ENCODE data around the gene ATXN2.
"Not testable (repeated sequence)": the region's sequence is repeated elsewhere in the genome, so short reads cannot be mapped to it uniquely, and the experiment has no call there.

Gene ATXN2

DNA sequence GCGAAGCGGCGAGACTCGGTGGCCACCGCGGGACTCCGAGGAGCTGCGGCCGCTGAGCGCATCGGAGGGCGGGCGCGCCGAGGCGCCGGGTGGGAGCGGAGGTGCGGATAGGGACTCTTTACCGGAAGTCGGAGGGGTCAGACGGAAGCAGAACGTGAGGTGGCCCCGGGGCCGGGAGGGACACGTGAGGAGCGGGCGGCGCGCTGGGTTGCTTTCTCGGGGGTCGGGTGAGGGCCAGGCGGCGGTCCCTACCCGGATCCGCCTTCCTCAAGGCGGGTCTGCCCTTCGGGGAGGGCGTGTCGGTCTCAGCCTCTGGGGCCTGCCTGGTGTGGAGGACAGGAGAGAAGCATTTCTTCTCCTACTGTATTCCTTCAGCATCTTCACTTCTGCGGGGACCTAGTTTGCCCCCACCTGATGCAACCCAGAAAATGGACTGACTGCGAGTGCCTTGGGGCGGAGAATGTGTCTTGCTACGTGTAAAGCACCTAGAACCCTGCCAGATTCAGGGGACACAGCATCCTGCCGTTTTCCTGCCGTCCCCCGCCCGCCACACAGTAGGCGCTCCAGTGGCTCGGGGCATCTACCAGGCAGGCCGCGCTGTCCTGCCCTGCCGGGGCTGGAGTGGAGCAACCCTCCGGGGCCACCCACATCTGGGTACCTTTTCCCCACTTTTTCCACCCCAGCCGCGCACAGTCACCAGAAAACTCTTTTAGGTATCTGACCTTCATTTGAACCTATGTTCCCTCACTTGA is 514 bp upstream of the ATXN2 start:
- DNase-seq, result peak; percentile 60 to 67

DNA sequence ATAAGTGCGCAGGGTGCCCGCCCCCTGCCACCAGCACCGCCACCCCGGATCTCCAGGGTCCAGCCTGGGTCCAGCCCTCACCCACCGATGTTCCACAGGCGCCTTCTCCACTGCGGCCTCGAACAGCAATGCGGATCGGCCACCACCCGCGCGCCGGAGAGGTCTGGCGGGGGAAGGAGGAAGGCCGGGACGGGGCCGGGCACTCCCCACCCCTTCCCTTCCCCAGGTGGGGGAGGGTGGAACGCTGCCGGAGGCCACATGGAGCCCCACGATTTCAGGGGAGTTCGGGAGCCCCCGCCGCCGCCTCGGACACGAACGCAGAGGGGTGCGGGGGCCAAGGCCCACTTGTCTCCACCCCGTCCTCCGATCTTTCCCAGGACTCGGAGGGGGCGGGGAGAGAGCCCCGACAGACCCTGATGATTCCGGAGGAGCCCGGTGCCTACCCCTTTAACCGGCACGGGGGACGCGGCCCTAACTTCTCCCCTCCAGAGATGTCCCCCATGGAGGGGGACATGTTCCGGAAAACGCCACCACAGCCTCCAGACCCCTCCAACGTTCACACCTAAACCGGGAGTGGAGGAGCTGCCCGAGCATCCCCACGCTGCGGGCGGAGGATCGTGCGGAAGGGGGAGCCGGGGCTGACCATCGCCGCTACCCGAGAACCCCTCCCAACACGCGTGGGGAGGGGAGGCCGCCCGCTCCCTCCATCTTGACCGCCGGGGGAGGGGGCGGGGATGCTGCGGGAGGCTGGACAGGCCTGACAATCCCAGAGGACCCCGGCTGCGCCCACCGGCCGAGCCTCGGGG is 1.1 kb downstream of the ATXN2 start:
- DNase-seq, result peak; percentile 45 to 58

DNA sequence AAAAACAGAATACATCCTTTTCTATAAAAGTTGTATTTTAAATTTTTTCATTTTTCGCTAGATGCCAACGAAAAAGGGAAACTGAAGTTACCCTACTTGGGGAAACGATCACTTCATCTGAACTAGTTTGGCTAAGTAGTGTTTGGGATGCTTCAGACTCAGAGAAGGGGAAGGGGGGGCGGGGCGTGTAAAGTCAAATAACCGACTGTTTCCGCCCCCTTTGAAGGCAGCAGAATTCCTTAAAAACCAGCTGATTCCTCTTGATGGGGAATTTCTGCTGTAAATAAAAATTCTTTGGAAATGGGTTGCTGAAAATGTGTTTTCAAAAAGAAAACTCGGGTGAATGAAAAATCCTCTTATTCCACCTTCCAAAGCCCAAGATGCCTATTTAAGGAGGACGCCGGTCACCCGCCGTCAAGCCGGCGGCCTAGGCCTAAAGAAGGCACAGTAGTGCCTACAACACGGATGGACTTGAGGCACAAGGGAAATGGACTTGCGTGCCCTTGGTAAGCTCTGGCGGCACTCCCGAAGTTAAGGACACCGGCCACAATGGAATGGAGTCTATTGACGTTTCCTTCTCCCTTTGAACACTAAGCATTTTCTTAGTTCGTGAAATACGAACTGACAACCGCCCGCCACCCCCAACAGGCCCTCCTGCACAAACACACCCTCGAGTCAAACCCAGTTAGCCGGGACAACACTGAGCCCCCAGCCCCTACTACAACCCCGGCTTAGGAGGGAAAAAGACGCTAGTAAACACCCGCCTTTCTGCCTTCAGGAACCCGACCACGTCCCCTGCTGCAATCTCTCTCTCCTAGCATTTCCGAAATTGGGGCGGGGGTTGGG is 1.9 kb downstream of the ATXN2 start:
- peak; percentile 29 to 38 for DNase-seq

DNA sequence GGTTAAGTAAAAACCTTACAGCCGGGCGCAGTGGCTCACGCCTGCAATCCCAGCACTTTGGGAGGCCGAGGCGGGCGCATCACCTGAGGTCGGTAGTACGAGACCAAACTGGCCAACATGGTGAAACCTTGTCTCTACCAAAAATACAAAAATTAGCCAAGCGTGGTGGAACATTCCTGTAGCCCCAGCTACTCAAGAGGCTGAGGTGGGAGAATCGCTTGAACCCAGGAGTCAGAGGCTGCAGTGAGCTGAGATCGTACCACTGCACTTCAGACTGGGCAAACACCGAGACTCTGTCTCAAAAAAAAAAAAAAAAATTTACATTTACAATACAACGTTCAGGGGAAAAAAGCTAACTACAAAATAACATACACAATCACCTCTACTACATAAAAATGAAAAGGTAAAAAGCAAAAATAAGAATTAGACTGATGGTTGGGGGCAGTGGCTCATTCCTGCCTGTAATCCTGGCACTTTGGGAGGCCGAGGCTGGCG is 3.7 kb downstream of the ATXN2 start:
- not testable (repeated sequence) for DNase-seq

DNA sequence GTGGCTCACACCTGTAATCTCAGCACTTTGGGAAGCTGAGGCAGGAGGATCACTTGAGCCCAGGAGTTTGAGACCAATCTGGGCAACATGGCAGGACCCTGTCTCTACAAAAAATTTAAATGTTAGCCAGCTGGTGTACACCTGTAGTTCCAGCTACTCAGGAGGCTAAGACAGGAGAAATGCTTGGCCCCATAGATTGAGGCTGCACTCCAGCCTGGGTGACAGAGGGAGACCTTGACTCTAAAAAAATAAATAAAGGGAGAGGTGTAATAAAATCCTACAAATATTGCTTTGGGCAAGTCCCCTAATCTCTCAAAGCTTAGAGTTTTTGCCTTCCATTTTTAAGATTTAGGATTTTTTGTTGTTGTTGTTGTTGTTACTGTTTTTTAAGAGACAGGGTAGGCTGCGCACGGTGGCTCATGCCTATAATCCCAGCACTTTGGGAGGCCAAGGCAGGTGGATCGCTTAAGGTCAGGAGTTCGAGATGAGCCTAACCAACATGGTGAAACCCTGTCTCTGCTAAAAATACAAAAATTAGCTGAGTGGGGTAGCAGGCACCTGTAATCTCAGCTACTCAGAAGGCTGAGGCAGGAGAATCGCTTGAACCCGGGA is 7.6 kb downstream of the ATXN2 start:
- not testable (repeated sequence) for DNase-seq

DNA sequence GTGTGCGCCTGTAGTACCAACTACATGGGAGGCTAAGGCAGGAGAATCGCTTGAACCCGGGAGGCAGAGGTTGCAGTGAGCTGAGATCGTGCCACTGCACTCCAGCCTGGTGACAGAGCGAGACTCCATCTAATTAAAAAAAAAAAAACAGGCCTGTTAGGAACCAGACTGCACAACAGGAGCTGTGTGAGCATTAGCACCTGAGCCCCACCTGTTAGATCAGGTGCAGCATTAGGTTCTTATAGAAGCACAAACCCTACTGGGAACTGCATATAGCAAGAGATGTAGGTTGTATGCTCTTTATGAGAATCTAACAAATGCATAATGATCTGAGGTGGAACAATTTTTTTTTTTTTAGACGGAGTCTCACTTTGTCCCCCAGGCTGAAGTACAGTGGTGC is 8.6 kb downstream of the ATXN2 start:
- no peak for DNase-seq

DNA sequence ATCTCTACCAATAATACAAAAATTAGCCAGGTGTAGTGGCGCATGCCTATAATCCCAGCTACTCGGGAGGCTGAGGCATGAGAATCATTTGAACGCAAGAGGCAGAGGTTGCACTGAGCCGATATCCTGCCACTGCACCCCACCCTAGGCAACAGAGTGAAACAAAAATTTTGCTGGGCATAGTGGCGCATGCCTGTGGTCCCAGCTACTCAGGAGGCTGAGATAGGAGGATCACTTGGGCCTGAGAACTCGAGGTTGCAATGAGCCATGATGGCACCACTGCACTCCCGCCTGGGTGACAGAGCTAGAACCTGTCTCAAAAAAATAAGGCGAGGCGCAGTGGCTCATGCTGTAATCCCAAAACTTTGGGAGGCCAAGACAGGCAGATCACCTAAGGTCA is 9.5 kb downstream of the ATXN2 start:
- DNase-seq, result no peak

DNA sequence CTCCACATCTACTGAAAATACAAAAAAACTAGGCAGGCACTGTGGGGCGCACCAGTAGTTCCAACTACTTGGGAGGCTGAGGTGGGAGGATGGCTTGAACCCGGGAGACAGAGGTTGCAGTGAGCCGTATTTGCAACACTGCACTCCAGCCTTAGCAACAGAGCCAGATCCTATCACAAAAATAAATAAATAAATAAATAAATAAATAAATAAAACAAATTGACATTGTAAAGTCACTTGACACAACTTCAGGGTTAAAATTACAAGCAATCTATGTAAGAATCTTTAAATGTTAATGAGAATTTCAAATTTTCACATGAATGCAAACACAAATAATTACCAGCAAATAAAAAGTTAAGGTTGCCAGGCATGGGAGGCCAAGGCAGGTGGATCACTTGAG is 11.1 kb downstream of the ATXN2 start:
- DNase-seq, result no peak

DNA sequence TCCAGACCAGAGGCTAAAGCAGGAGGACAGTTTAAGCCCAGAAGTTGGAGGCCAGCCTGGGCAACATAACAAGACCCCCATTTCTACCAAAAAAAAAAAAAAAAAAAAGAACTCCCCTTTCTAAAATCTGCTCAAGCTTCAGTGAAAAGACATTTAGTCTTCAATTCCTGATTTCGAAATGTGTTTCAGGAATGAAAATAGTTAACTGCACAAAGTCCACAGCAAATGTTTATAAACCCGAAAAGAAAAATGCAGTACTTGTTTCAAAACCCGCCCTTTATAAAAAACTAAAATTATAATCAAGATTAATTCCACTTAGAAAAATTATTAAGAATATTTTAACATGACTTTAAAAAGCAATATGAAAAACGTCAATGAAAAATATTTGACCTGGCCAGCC is 12.1 kb downstream of the ATXN2 start:
- no peak for DNase-seq

DNA sequence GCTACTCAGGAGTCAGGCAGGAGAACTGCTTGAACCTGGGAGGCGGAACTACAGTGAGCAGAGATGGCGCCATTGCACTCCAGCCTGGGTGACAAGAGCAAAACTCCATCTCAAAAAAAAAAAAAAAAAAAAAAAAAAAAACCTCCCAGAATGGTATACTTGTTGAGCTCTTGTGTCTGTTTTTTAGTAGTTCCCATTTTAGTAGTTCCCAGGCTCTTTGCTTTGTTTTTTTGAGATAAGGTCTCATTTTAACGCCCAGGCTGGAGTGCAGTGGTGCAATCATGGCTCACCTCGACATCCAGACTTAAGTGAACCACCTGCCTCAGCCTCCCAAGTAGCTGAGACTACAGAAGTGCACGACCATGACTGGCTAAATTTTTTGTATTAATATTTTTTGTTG is 13.4 kb downstream of the ATXN2 start:
- no peak for DNase-seq

DNA sequence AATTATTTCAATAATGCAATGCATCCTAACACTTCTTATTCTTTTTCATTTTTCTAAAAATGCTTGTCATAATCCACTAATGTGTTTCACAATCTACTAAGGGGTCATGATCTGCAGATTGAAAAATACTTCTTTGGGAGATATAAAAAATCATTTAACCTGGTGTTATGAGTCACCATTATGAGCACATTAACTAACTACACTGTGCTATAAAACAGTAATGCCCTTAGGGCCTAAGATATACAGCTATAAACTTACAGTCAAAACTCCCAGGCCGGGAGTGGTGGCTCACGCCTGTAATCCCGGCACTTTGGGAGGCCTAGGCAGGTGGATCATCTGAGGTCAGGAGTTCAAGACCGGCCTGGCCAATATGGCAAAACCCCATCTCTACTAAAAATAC is 14.2 kb downstream of the ATXN2 start:
- DNase-seq, result no peak

DNA sequence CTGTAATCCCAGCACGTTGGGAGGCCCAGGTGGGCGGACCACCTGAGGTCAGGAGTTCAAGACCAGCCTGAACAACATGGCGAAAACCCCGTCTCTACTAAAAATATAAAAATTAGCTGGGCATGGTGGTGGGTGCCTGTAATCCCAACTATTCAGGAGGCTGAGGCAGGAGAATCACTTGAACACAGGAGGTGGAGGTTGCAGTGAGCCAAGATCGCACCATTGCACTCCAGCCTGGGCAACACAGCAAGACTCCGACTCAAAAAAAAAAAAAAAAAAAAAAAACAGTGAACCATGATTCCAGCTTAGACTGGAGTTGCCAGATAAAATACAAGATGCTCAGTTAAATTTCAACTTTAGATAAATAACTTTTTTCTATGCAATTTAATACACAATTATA is 15.6 kb downstream of the ATXN2 start:
- DNase-seq, result not testable (repeated sequence)

DNA sequence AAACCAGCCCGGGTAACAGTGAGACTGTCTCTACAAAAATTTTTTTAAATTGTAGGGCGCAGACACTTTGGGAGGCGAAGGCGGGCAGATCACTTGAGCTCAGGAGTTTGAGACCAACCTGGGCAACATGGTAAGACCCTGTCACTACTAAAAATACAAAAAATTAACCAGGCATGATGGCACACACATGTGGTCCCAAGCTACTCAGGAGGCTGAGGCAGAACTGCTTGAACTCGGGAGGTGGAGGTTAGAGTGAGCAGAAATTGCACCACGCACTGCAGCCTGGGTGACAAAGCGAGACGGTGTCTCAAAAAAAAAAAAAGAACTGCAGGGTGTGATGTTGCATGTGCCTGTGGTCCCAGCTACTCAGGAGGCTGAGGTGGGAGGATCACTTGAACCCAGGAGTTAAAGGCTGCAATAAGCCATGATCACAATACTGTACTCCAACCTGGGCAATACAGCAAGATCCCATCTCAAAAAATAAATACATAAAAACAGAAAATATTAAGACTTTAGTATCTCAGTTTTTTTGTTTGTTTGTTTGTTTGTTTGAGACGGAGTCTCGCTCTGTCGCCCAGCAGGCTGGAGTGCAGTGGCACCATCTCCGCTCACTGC is 16.9 kb downstream of the ATXN2 start:
- no peak for DNase-seq

DNA sequence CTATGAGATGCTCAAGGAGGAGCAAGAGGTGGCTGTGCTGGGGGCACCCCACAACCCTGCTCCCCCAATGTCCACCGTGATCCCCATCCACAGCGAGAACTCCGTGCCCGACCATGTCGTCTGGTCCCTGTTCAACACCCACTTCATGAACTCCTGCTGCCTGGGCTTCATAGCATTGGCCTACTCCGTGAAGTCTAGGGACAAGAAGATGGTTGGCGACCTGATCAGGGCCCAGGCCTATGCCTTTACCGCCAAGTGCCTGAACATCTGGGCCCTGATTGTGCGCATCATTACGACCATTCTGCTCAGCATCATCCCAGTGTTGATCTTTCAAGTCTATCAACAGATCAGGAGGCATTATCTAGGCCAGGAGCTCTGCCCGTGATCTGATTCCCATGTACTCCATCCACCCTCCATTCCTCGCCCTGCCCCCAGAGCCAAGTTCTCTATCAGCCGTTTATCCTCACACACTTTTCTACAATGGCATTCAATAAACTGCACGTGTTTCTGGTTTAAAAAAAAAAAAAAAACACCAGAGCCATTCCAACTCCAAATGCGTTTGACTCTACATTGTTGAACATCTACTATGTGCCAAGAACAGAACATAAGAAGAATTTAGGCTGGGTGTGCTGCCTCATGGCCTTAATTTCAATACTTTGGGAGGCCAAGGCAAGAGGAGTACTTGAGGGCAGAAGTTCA is 17.5 kb downstream of the ATXN2 start:
- no peak for DNase-seq

DNA sequence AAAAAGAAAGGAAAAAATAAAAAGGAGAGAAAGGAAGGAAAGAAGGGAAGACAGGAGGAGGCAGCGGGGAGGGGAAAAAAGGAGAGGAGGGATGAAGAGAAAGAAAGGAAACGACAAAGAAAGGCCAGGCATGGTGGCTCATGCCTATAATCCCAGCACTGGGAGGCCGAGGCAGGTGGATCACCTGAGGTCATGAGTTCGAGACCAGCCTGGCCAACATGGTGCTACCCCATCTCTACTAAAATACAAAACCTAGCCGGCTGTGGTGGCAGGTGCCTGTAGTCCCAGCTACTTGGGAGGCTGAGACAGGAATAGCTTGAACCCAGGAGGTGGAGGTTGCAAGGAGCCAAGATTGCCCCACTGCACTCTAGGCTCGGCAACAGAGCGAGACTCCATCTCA is 18.4 kb downstream of the ATXN2 start:
- no peak for DNase-seq

DNA sequence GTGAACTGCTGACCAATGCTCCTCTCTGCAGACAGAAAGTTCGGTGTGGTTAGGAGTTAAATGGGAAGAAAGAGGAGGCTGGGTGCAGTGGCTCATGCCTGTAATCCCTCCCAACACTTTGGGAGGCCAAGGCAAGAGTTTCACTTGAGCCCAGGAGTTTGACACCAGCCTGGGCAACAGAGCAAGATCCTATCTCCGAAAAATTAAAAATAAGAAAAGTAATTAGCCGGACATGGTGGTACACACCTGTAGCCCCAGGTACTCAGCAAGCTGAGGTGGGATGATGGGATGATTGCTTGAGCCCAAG is 19.0 kb downstream of the ATXN2 start:
- DNase-seq, result no peak

DNA sequence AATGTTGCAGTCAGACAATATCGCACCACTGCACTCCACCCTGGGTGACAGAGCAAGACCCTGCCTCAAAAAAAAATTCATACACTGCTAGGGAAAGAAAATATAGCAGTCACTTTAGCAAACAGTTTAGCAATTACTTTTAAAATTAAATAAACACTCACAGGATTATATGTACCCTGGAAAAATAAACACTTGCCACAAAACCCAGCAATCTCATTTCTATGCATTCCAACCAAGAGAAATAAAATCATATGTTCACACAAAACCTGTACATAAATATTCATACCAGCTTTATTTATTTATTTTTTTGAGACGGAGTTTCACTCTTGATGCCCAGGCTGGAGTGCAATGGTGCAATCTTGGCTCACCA is 20.2 kb downstream of the ATXN2 start:
- DNase-seq, result no peak

DNA sequence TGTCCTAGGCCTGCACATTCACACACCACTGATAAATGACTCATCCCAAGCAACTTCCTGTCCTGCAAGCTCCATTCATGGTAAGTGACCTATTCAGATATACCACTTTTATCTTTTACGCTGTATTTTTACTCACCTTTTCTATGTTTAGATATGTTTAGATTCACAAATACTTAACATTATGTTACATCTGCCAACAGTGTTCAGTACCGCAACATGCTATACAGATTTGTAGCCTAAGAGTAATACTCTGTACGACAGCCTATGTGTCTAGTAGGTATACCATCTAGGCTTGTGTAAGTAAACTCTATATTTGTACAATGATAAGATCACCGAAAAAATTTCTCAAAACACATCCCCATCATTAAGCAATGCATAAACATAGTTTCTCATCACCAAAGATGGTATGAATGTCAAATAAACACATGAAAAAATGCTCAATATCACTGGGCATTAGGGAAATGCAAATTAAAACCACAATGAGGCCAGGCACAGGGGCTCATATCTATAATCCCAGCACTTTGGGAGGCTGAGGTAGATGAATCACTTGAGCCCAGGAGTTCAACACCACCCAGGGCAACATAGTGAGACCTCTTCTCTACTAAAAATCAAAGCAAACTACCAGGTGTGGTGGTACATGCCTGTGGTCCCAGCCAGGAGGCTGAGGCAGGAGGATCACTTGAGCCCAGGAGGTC is 20.7 kb downstream of the ATXN2 start:
- peak; percentile 24 to 32 for DNase-seq

DNA sequence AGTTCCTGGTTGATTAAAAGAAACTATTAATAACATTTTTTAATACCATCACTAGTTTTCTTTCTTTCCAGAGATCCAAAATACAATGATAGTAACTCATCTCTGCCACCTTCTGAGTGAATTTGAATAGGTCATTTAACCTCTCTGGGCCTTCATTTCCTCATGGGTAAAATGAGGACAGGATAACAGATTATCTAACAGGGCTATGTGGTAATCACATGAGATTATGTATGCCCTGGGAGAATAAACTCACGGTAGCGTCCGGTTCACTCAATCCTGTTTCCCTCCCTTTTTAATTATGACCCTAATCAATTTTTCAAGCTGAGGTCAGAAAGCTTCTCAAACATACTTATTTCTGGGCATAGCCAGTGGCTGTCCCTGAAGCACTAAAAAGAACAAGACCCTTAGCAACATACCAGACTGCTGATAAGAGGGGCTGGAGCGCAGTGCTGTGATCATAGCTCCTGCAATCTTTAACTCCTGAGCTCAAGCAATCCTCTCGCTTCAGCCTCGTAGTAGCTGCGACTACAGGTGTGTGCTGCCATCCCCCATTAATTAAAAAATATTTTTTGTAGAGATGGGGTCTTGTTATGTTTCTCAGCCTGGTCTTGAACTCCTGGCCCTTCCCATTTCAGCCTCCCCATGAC is 24.2 kb downstream of the ATXN2 start:
- DNase-seq, result no peak

DNA sequence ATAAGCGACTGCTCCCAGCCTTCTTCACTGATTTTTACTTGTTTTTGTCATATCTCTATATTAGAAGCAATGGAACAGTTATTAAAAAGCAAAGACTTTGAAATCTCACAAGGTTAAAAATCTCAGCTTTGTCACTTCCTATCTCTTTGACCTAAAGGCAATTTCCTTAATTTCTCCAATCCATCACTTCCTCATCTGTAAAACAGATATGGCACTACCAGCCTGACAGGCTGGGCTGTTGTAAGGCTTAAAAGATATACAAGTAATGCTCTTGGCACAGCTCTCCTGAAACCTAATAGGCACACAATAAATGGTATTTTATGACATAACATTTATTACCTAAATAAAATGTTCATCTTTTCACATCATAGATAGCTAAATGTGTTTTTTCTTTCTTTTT is 25.6 kb downstream of the ATXN2 start:
- peak; percentile 22 to 28 for DNase-seq

Data from inflammatory macrophage treated with lipopolysaccharide for 1 hour (primary cell).